Adrenal gland (tissue), 12 donors: ENCODE measurements around the gene QKI. TPM values are rescaled to one million over a fixed set of nuclear protein-coding genes. Genes with fewer than 3 reads are reported as not detected.
"Not testable (repeated sequence)": the region's sequence is repeated elsewhere in the genome, so short reads cannot be mapped to it uniquely, and the experiment has no call there.

ENCODE experiments used
- DNase-seq, 7 donors: peaks; one replicate each; pipeline ENCODE4 v3.0.0-alpha.2; 2019 to 2020
- H3K27ac ChIP-seq, 5 donors: fragments of 200-600 bp; sonication (generic) in 4 of 5; 1 replicate in 3 of 5; 2 replicates in 2 of 5; pipeline versions ENCODE4 v1.5.1 to v1.8.0; 2016 to 2020; ENCODE audit warnings: mild to moderate bottlenecking in 1 of 5
- H3K27me3 ChIP-seq: fragments of 200-600 bp; 2 replicates; pipeline ENCODE4 v1.8.0; 2021
- H3K36me3 ChIP-seq, 2 donors: fragments of 200-600 bp; replicated peaks in 1 of 2; 1 replicate in 1 of 2; 2 replicates in 1 of 2; pipeline versions ENCODE4 v1.5.1 to v1.8.0; 2018 to 2022
- H3K4me1 ChIP-seq, 2 donors: fragments of 200-600 bp; replicated peaks in 1 of 2; 1 replicate in 1 of 2; 2 replicates in 1 of 2; pipeline versions ENCODE4 v1.5.1 to v1.8.0; 2018 to 2021
- H3K4me3 ChIP-seq, 4 donors: fragments of 200-600 bp; sonication (generic) in 3 of 4; one replicate each; pipeline ENCODE4 v1.5.1; 2016 to 2018
- H3K9me3 ChIP-seq, 3 donors: fragments of 200-600 bp; sonication (generic) in 1 of 3; replicated peaks in 1 of 3; 1 replicate in 2 of 3; 2 replicates in 1 of 3; pipeline versions ENCODE4 v1.5.1 to v1.8.0; 2016 to 2021
- POLR2A ChIP-seq, 2 donors: fragments of 450-650 bp; IDR thresholded peaks; one replicate each; pipeline ENCODE4 v1.6.1; 2017; ENCODE audit warnings: antibody characterized with exemption in 2 of 2, mild to moderate bottlenecking in 2 of 2, moderate library complexity in 1 of 2
- WGBS, 4 donors: extraction: QIAGEN DNeasy Blood & Tissue Kit in 2 of 4; methylation state at CpG; one replicate each; pipeline versions ENCODE4 v1.1.5 to v1.1.7; 2013 to 2017; 5-methylcytosine and 5-hydroxymethylcytosine counted together
- intact Hi-C, 2 donors: fragments of 100-400 bp; cut with DNase I; formaldehyde crosslinking; loops; one replicate each; pipeline versions ENCODE4 v1.14.1 to v1.15.0; 2022 to 2023
- polyA plus RNA-seq, 3 donors: library from polyadenylated mRNA; stranded (reverse); fragments of 200-250 nt in 2 of 3; fragments of 350-450 nt in 1 of 3; fragmentation: Illumina TruSeq in 1 of 3; extraction: RNeasy Lipid Tissue Mini Kit (QIAGEN cat#74804) in 1 of 3; gene quantifications; one replicate each; pipeline ENCODE4 v1.2.3, GENCODE V29; 2013 to 2014
- total RNA-seq, 9 donors: library from RNA; depleted of rRNA in 4 of 9; stranded (reverse); fragments of >200 nt in 4 of 9; fragments of 120-200 nt in 1 of 9; fragmentation: NEBNext Ultra II Directional in 1 of 9; extraction: Animal tissue kit (Norgen Biotek cat#: 25700) in 1 of 9; gene quantifications; one replicate each; pipeline versions ENCODE4 v1.1.0 to v1.2.4, GENCODE V29; 2013 to 2023
- TF ChIP-seq, protein P1 (sequence below), 6 experiments: fragments of 450-650 bp in 4 of 6; fragments of 200-600 bp in 2 of 6; sonication (generic) in 1 of 6; IDR thresholded peaks; 1 replicate in 5 of 6; 2 replicates in 1 of 6; pipeline versions ENCODE4 v1.5.1 to v1.8.0; 2016 to 2021; ENCODE audit warnings: antibody characterized with exemption in 6 of 6, mild to moderate bottlenecking in 2 of 6, moderate library complexity in 1 of 6
- donor health status: healthy with polysubstance abuse.
- donor health status: Bipolar disorder and iron deficiency.
- donor health status: DM: yes; HTN: yes; CAD: no.
- donor health status: DM: no; HTN: no; CAD: no.
- donor health status: DM: no; HTN: no; CAD: no.
- donor health status: DM: yes; HTN: yes; CAD: no.

QKI gene
- total and polyA plus RNA-seq, 12 donors: 10.3 to 207 (median 130) TPM

DNA sequence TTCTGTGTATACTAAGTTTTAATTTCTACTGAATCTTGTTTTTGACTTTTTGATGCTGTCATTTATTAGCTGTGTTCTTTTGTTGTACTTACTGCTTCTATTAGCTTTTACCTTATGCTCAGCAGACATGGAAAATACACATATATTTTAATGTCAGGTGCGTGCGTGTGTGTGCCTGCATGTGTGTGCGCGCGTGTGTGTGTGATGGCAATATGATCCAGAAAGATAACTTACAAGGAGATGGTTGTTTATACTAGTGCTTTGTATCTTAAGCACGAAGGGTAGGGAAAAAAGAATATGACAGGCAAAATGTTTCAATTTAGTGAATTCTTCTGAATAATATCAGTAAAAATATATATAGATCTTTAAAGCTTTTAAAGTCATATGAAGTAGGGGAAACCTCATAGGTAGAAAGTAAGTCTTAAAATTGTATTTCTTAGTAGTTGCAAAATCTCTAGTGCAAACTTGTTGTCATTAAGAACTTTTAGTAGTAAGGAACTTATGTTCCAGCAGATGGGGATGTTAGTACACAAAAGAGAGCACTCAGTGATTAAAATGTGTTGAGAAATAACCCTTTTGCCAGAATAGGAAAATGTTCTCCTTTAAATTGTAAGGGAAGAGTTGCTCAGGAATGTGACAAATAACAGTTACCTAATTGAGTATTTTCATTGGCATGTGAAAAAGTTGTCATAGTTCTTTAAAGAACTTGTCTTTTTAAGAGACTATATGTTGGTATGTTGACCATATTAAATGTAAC is 13.2 kb downstream of the QKI start:
- TF ChIP-seq, protein P1, sequence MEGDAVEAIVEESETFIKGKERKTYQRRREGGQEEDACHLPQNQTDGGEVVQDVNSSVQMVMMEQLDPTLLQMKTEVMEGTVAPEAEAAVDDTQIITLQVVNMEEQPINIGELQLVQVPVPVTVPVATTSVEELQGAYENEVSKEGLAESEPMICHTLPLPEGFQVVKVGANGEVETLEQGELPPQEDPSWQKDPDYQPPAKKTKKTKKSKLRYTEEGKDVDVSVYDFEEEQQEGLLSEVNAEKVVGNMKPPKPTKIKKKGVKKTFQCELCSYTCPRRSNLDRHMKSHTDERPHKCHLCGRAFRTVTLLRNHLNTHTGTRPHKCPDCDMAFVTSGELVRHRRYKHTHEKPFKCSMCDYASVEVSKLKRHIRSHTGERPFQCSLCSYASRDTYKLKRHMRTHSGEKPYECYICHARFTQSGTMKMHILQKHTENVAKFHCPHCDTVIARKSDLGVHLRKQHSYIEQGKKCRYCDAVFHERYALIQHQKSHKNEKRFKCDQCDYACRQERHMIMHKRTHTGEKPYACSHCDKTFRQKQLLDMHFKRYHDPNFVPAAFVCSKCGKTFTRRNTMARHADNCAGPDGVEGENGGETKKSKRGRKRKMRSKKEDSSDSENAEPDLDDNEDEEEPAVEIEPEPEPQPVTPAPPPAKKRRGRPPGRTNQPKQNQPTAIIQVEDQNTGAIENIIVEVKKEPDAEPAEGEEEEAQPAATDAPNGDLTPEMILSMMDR (IDR thresholded peaks at IDR 0.05): peak in 5 of 6 experiments; percentile 53 to 74 (median 58)
- no peak for TF ChIP-seq POLR2A (IDR thresholded peaks at IDR 0.05)
- Histone ChIP-seq H3K4me3 (no peak overlapping the region), H3K4me1 (peaks cover 27 to 88% of the 10 kb centered on the region in 2 donors), H3K27me3 (no peaks in the 10 kb centered on the region), H3K27ac (no peak overlapping the region), H3K36me3 (no peaks in the 10 kb centered on the region), H3K9me3 (no peaks in the 10 kb centered on the region)
- no peak for DNase-seq
- WGBS, 4 donors: 73 to 79% (median 74%) methylated on average over 6 of the region's 6 CpGs
- intact Hi-C loops: loop anchor here (5.0 to 10.0 kb wide), 2 partner anchors 130 to 537 kb away; no protein-coding TSS in a partner anchor

DNA sequence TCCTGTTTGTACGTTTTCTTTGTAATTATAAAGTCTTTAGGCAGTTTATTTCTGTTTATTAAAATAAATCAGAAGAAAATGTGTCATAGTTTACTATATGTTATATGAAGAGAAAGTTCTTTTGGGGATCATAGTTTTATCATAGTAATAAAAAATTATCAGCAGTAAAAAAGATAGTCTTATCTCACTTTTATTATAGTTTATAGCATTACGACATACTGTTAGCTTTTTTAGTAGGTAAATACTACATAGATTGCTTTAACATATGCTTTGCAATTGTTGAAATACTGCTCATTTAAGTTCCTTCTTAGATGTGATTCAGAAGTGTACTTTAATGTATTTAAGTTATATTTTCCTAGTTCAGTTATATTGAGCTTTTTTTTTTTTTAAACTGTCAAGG is 13.9 kb downstream of the QKI start:
- Histone ChIP-seq H3K9me3 (no peaks in the 10 kb centered on the region), H3K4me1 (peaks cover 27 to 88% of the 10 kb centered on the region in 2 donors), H3K36me3 (no peaks in the 10 kb centered on the region), H3K27ac (no peak overlapping the region), H3K27me3 (no peaks in the 10 kb centered on the region), H3K4me3 (no peak overlapping the region)
- 40 to 57% (median 44%) methylated on average over 2 of the region's 2 CpGs for WGBS, 4 donors
- intact Hi-C loops: loop anchor here (5.0 to 10.0 kb wide), 2 partner anchors 129 to 536 kb away; no protein-coding TSS in a partner anchor
- no peak for DNase-seq
- no peak for TF ChIP-seq POLR2A (IDR thresholded peaks at IDR 0.05)
- TF ChIP-seq, protein P1 (IDR thresholded peaks at IDR 0.05): no peak

DNA sequence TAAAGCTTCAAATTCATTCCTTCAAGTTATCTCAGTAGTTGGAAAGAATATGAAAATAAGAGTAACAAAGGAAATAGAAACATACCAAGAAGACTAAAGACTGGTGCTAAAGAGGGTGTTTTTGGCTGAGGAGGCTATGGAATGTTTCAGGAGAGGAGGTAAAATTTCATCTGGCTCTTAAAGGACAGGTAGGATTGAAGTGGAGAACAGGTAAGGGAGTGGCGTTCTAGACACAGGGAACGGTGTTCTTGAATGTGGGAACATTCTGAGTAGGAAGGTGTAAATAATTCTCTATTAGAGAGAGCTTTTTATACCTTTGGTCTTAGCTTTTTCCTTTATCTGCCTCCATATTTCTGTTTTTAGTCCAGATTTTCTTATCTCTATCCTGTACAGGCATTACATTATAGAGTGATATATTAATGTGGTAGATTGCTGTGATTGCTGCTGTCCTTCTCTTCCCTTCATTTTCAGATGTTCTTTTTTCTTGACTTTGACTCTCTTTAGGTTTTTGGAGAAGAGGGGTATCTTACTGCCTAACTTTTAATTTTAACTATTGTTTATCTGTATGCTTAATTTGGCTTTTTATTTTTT is 15.4 kb downstream of the QKI start:
- peaks cover 27 to 77% of the 10 kb centered on the region in 2 donors for H3K4me1 ChIP-seq
- no peak for DNase-seq
- H3K27me3 ChIP-seq: no peaks in the 10 kb centered on the region
- no peak overlapping the region for H3K27ac ChIP-seq
- no peak for TF ChIP-seq POLR2A (IDR thresholded peaks at IDR 0.05)
- TF ChIP-seq, protein P1 (IDR thresholded peaks at IDR 0.05): no peak
- WGBS, 4 donors: 93 to 97% (median 94%) methylated on average over 2 of the region's 2 CpGs
- H3K4me3 ChIP-seq: no peak overlapping the region
- no peaks in the 10 kb centered on the region for H3K36me3 ChIP-seq
- intact Hi-C loops: loop anchor here (5.0 to 10.0 kb wide), 2 partner anchors 127 to 535 kb away; no protein-coding TSS in a partner anchor
- H3K9me3 ChIP-seq: no peaks in the 10 kb centered on the region

DNA sequence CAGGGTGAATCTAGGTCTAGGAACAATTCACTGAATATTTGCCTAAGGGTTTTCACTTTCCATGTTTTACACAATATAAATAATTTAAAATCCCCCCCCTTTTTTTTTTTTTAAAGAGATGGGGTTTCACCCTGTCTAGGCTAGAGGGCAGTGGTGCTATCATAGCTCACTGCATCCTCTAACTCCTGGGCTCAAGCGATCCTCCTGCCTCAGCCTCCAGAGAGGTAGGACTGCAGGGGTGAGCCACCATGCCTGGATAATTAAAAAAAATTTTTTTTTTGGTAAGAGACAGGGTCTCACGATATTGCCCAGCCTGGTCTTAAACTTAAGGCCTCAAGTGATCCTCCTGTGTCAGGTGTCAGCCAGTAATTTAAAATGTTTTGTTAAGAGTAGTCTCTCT is 17.8 kb downstream of the QKI start:
- no peaks in the 10 kb centered on the region for H3K36me3 ChIP-seq
- no peak overlapping the region for H3K27ac ChIP-seq
- no peaks in the 10 kb centered on the region for H3K27me3 ChIP-seq
- no peak for DNase-seq
- TF ChIP-seq, protein P1 (IDR thresholded peaks at IDR 0.05): no peak
- no peak for TF ChIP-seq POLR2A (IDR thresholded peaks at IDR 0.05)
- 79 to 94% (median 89%) methylated on average over 2 of the region's 2 CpGs for WGBS, 4 donors
- intact Hi-C loops: no loop called here
- H3K4me1 ChIP-seq: peaks cover 27 to 75% of the 10 kb centered on the region in 2 donors
- no peak overlapping the region for H3K4me3 ChIP-seq
- no peaks in the 10 kb centered on the region for H3K9me3 ChIP-seq

DNA sequence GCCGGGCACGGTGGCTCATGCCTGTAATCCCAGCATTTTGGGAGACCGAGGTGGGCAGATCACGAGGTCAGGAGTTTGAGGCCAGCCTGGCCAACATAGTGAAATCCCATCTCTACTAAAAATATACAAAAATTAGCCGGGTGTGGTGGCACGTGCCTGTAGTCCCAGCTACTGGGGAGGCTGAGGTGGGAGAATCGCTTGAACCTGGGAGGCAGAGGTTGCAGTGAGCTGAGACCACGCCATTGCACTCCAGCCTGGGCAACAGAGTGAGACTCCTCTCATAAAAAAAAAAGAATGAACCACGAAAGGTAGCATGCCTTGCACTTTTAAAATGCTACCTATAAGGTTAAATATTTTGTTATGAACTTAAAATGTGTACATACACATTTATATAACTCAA is 19.0 kb downstream of the QKI start:
- H3K27ac ChIP-seq, H3K27me3 ChIP-seq, intact Hi-C loops, DNase-seq, H3K36me3 ChIP-seq, H3K4me3 ChIP-seq, H3K9me3 ChIP-seq: not testable (repeated sequence)
- H3K4me1 ChIP-seq: peaks cover 16 to 75% of the 10 kb centered on the region in 2 donors
- 89 to 94% (median 90%) methylated on average over 9 of the region's 9 CpGs for WGBS, 4 donors
